Rectal smooth muscle tissue (tissue), 1 donor: Measurements from ENCODE around the gene TMED1.
A peak's percentile ranks its signal among the peaks of the same experiment; 100 is the strongest.
"Not testable (repeated sequence)": the region's sequence is repeated elsewhere in the genome, so short reads cannot be mapped to it uniquely, and the experiment has no call there.

Source experiments
- H3K27ac ChIP-seq: one replicate; pipeline ENCODE4 v1.7.0; 2013; ENCODE audit warnings: low read depth, low read length, inconsistent platforms
- H3K27me3 ChIP-seq: one replicate; pipeline ENCODE4 v1.7.0; 2013; ENCODE audit warnings: low read length; ENCODE audit not compliant: control insufficient read depth, insufficient read depth
- H3K36me3 ChIP-seq: one replicate; pipeline ENCODE4 v1.7.0; 2013; ENCODE audit warnings: low read length; ENCODE audit not compliant: control insufficient read depth, insufficient read depth
- H3K4me1 ChIP-seq: one replicate; pipeline ENCODE4 v1.7.0; 2013; ENCODE audit warnings: low read length; ENCODE audit not compliant: control insufficient read depth, insufficient read depth
- H3K4me3 ChIP-seq: one replicate; pipeline ENCODE4 v1.7.0; 2013; ENCODE audit warnings: low read length
- H3K9ac ChIP-seq: one replicate; pipeline ENCODE4 v1.7.0; 2013; ENCODE audit warnings: low read length

The TMED1 gene

GRCh38 chr19:10854350-10855089 is 18.5 kb upstream of the TMED1 start:
- H3K9ac ChIP-seq = no peak overlapping the region
- H3K36me3 ChIP-seq = no peaks in the 10 kb centered on the region
- no peaks in the 10 kb centered on the region for H3K4me1 ChIP-seq
- no peak overlapping the region for H3K27ac ChIP-seq
- no peaks in the 10 kb centered on the region for H3K27me3 ChIP-seq
- H3K4me3 ChIP-seq = no peak overlapping the region

- Histone ChIP-seq H3K4me3 (no peak overlapping the region), H3K4me1 (no peaks in the 10 kb centered on the region)
These were observed 16.9 kb upstream of the TMED1 start for GRCh38 chr19:10852941-10853340.

GRCh38 chr19:10852098-10852800 is 16.2 kb upstream of the TMED1 start:
- no peaks in the 10 kb centered on the region for H3K36me3 ChIP-seq
- H3K9ac ChIP-seq = no peak overlapping the region
- no peaks in the 10 kb centered on the region for H3K4me1 ChIP-seq
- no peaks in the 10 kb centered on the region for H3K27me3 ChIP-seq
- no peak overlapping the region for H3K4me3 ChIP-seq
- H3K27ac ChIP-seq = no peak overlapping the region

More at GRCh38 chr19:10852941-10853340, 16.9 kb upstream of the TMED1 start:
- Histone ChIP-seq H3K27ac (no peak overlapping the region), H3K27me3 (no peaks in the 10 kb centered on the region), H3K36me3 (no peaks in the 10 kb centered on the region), H3K9ac (no peak overlapping the region)

- H3K4me1 ChIP-seq = no peaks in the 10 kb centered on the region
- H3K27me3 ChIP-seq = no peaks in the 10 kb centered on the region
- H3K4me3 ChIP-seq = no peak overlapping the region
- H3K9ac ChIP-seq = no peak overlapping the region
- H3K36me3 ChIP-seq = no peaks in the 10 kb centered on the region
- H3K27ac ChIP-seq = no peak overlapping the region
These were observed 14.6 kb upstream of the TMED1 start for GRCh38 chr19:10850631-10851030.

GRCh38 chr19:10848230-10848856 is 12.3 kb upstream of the TMED1 start, which contains the start of gene C19orf38:
TSS of gene C19orf38 (plus strand) at chr19:10848415. CDS start at chr19:10848509, 94 bp downstream.
- Histone ChIP-seq H3K9ac (no peak within 1 kb of the TSS), H3K4me1 (no peaks in the 10 kb centered on the region), H3K27ac (no peak within 1 kb of the TSS), H3K27me3 (no peaks in the 10 kb centered on the region), H3K36me3 (no peaks in the 10 kb centered on the region), H3K4me3 (no peak within 1 kb of the TSS)

GRCh38 chr19:10846500-10847202 is 10.6 kb upstream of the TMED1 start:
- Histone ChIP-seq H3K27ac (no peak overlapping the region), H3K36me3 (no peaks in the 10 kb centered on the region), H3K27me3 (no peaks in the 10 kb centered on the region), H3K9ac (no peak overlapping the region), H3K4me3 (no peak overlapping the region), H3K4me1 (no peaks in the 10 kb centered on the region)

DNA sequence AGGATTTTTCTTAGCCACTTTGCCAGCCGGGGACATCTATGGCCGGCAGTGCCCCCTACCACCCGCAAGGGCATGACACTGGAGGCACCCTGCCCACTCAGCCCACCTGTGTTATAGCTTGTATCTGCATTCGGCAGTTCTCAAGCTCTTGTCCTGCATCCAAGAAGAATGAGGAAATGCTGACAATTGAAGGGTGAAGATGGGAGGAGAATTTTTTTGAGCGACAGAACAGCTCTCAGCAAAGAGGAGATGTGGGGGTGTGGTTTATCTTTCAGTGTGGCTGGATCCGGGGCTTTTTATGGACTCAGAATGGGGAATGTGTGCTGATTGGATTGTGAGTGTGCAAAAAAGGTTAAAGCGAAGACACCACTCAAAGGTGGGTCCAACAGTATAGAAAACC is 6.8 kb upstream of the TMED1 start:
- H3K36me3 ChIP-seq = no peaks in the 10 kb centered on the region
- no peak overlapping the region for H3K27ac ChIP-seq
- no peaks in the 10 kb centered on the region for H3K4me1 ChIP-seq
- H3K9ac ChIP-seq = no peak overlapping the region
- H3K27me3 ChIP-seq = no peaks in the 10 kb centered on the region
- no peak overlapping the region for H3K4me3 ChIP-seq

DNA sequence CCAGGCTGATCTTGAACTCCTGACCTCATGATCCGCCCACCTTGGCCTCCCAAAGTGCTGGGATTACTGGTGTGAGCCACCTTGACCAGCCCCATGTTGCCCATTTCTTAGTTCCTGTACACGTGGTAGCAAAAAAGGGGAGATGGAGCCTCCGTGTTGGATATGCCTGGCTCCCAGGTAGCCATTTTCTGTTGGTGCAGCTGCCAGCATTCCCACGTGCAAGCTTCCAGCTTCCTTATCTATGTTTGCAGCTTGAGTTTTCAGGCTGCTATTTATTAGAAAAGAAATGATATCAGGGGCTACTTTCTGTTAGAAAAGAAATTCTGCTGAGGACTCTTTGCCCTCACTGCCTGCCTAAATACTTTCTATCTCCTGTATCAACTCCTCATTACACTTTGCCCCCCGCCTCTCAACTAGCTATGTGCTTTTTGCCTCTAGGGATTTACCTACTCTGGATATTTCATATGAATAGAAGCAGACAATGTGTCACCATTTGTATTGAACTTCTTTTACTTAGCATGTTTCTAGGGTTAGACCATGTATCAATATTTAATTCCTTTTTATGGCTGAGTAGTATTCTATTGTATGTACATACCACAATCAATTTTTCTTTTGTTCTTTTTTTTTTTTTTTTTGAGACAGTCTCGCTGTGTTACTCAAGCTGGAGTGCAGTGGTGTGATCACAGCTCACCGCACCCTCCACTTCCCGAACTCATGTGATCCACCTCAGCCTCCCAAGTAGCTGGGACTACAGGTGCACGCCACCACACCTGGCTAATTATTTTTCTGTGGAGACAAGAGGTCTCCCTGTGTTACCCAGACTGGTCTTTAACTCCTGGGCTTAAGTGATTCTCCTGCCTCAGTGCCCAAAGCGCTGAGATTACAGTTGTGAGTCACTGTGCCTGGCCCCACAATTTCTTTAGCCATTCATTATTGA is 3.4 kb upstream of the TMED1 start:
- Histone ChIP-seq H3K27me3 (no peaks in the 10 kb centered on the region), H3K9ac (no peak overlapping the region), H3K4me3 (no peak overlapping the region), H3K4me1 (no peaks in the 10 kb centered on the region), H3K27ac (no peak overlapping the region), H3K36me3 (no peaks in the 10 kb centered on the region)

DNA sequence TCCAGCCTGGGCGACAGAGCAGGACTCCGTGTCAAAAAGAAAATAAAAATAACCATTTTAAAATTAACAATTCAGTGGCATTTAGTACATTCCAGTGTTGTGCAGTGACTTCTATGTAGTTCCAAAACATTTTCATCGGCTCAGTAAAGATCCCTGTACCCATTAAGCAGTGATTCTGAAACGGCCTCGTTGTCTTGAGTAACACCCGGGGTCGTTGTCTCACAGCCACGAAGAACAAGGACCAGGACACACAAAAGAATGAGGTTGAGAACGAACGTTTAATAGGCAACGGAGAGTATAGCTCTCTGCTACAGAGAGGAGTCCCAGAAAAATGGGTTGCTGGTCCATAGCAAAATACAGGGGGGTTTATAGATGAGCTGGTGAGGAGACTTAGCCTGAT is 2.4 kb upstream of the TMED1 start:
- Histone ChIP-seq H3K36me3 (no peaks in the 10 kb centered on the region), H3K9ac (no peak overlapping the region), H3K27ac (no peak overlapping the region), H3K27me3 (no peaks in the 10 kb centered on the region), H3K4me1 (no peaks in the 10 kb centered on the region), H3K4me3 (no peak overlapping the region)

- H3K27ac ChIP-seq, H3K9ac ChIP-seq, H3K4me1 ChIP-seq, H3K27me3 ChIP-seq, H3K4me3 ChIP-seq, H3K36me3 ChIP-seq: not testable (repeated sequence)
These were observed 1.6 kb upstream of the TMED1 start for GRCh38 chr19:10837649-10838048.

DNA sequence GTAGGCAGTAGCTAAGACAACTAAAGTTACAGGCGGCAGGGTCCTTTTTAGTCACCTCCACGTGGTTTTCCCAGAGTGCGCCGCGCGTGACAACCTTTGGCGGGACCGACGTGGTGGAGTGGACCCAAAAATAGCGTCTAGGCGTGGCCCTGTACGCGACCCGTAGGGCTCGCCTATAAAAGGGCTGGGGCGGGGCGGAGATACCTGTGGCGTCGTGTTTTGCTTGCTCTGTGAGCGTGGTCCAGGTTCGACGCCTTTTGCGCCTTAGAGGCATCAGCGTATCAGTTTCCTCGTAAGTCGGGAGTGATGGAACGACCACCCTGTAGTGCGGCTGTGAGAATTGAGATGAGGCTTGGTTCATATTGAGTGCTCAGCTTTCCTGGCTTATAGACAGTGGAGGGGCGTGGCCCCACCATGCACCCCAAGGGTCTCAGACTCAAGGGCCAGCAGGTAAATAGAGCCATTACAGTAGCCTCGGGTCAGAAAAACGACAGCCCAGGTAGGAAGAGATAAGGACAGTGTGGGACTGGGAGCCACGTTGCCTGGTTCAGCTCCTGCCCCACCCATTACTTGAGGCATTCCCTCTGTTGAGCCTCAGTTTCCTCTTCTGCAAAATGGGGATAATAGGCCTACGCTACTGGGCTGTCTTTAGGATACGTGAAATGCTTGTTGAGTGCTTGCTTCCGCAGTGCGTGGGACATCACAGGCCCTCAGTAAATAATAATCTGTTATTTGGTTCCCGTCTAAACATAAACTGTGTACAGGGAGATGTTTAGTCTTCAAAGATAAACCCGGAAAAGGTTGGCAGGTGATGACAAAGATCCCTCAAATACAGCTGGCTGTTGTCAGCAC is 693 bp upstream of the TMED1 start:
- Histone ChIP-seq H3K27me3 (no peaks in the 10 kb centered on the region), H3K4me1 (no peaks in the 10 kb centered on the region), H3K9ac (peak overlapping the region; percentile 74), H3K4me3 (peak overlapping the region; percentile 73), H3K36me3 (peaks cover 4% of the 10 kb centered on the region), H3K27ac (peak overlapping the region; percentile 98)
